KG1 (cell line): ENCODE data around the gene SLC9A8.

Experiments used
- DNase-seq: peaks from one replicate; lab custom pipeline; 2025; lab: John Stamatoyannopoulos, UW

SLC9A8 gene

DNA sequence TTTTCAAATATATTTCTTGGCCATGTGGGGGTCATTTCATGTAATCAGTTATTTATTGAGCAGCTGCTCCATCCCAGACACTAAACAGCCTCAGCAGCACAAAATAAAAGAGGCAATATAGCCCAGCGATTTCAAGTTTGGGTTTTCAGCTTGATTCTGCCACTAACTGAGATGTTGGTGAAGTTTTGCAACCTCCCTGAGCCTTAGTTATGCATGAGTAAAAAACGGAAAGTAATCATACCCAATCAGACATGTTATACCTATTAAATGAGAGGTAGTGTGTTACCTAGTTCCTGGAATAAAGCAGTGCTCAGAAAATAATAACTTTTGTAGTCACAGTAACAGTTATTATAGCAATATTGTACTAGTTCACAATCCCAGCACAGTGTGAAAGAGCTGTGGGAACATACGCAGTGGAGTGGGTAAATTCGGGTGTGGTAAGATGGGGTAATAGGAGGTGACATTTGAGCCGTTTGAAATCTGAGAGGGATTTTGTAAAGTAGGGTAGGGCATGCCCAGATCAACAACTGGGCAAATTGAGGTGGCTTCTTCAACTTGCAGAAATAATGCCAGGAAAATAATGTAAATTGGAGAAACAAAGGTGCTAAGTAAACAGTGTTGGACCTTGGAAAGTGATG is 1.5 kb downstream of the SLC9A8 start:
- DNase-seq = no peak

- DNase-seq = no peak
These were observed 6.2 kb downstream of the SLC9A8 start for GRCh38 chr20:49818816-49819215.

GRCh38 chr20:49819702-49820101 is 7.1 kb downstream of the SLC9A8 start:
- no peak for DNase-seq

- DNase-seq = no peak
These were observed 8.8 kb downstream of the SLC9A8 start for GRCh38 chr20:49821381-49821780.

GRCh38 chr20:49821870-49822331 is 9.3 kb downstream of the SLC9A8 start:
- no peak for DNase-seq

DNA sequence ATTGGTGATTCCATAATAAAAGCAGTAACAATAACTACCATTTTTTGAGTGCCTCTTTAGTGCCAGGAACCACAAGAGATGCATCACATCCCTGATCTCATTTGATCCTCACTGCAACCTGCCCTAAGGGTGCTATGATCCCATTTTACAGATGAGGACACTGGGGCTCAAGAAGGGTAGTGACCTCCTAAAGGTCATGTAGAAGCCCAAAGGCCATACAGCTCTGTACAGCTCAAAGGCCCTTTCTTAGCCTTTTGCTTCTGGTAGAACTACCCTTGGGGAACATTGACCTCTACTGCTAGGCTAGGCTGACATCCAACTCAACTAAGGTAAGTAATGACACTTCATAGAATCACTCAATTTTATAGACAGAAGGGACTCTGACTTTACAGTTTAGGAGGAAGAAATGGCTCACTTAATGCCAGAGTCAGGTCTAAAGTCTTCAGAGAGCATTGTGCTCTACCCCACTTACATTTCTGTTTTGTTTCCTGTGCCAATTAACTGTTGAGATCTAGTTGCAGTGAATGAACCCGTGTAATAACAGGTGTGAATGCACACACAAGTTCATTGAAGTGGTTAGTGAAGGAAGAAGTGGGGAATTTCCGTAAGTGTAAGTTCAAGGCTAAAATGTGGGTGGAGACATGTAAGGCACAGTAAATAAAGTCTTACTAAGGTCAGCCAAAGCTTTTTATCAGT is 10.7 kb downstream of the SLC9A8 start:
- DNase-seq = no peak

DNA sequence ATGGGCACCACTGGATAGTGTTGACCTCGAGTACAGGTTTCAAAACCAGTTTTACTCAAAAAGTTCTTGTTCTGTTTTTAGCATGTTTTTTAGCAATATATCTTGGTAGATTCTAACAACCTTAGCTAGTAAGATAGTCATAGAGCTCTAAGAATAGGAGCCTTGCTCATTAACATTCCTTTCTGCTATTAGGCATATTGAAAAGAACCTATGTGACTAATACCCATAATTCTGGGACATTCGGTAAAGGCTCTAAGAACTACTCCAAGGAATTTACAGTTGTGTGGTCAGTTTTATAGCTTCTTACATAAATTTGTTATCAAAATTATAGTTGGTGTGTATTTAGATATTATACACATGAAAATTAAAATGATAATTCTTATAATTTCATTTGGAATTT is 11.6 kb downstream of the SLC9A8 start:
- no peak for DNase-seq

DNA sequence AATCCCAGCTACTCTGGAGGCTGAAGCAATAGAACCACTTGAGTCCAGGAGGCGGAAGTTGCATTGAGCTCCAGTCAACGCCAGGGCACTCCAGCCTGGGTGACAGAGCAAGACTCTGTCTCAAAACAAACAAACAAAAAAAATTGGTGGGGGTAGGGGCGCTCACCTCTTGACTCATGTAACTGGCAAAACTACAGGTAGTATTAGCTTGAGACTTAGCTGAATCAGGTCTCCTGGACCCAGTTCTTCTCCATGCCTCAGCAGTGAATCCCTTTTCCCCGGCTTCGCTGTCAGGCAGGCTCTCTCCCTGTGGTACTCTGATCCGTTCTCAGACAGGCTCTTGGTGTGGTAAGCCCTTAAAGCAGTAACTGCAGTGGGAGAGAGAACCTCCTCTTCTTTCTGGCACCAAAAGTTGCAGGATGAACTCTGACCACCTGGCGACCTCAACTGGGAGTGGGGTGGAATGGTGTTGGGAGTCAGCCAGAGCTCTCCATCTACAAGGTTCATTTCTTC is 12.9 kb downstream of the SLC9A8 start:
- DNase-seq = no peak

DNA sequence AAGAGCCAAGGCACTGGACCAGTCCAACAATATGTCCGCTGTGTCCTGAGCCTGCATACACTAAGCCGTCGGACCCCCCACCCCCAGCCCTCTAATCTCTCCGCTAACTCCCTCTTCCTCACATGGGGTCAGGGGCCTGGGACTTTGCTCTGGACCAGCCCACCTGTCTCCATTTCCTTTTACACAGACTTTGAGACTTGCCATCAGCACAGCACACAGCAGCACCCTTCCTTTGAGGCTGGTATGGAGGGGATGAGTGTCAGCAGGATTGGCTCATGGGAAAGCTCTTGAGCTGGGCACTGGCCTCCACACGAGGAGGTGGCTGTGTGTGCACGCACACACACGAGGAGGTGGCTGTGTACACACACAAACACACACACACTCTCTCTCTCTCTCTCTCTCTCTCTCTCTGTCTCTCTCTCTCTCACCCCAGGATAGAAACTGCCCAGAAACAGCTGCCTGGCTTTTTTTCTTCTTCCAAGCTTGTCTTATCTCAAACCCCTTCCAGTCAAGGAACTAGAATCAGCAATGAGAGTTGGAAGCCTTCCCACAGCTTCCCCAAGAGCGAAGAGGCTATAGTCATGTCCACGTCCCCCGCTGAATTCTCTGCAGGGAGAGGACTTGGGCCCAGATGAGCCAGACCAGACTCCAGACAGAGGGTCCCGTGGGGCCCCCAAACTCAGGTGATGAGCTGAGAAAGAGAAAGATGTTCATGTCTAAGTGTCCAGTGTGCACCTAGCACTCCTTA is 18.6 kb downstream of the SLC9A8 start:
- DNase-seq = no peak

- DNase-seq = no peak
These were observed 19.4 kb downstream of the SLC9A8 start for GRCh38 chr20:49831770-49832631.

- no peak for DNase-seq
These were observed 20.2 kb downstream of the SLC9A8 start for GRCh38 chr20:49832632-49833327.

GRCh38 chr20:49833483-49833882 is 20.9 kb downstream of the SLC9A8 start:
- DNase-seq = no peak

GRCh38 chr20:49835031-49835430 is 22.4 kb downstream of the SLC9A8 start:
- DNase-seq = no peak

DNA sequence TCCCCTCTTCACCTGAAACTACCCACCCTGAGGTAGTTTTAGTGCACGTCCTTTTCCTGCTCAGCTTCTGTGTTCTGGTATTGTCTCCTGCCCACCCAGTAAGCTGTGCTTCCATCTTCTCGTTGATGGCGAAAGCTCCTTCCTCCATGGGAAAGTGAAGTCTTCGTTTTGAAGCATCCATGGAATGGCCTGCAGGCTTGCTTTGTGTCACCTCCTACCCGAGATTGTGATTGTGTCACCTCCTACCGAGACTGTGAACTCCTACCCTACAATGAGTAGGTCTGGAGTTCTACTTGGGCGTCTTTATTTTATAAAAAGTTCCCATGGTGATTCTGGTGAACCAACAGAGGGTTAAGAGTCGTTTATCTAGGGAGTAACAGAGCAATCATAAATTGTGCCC is 25.9 kb downstream of the SLC9A8 start:
- no peak for DNase-seq

DNA sequence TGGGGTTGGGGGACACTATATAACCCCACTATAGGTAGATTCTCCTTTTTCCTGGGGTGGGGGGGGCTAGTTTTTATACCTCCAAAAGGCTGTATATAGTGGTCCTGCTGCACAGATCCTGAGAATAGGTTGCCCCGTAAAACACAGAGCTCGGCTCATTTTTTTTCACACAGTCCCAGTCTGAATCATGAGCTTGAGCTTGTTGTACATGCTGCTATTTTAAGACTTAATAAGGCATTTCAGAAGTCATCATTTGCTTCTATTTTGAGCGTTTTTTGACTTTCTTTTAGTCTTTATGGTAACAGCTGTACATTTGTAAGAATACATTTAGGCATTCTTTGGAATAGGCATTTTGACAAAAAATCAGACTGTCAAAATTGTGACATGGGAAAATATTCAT is 30.5 kb downstream of the SLC9A8 start:
- DNase-seq = no peak

GRCh38 chr20:49843770-49844380 is 31.2 kb downstream of the SLC9A8 start:
- DNase-seq = no peak

DNA sequence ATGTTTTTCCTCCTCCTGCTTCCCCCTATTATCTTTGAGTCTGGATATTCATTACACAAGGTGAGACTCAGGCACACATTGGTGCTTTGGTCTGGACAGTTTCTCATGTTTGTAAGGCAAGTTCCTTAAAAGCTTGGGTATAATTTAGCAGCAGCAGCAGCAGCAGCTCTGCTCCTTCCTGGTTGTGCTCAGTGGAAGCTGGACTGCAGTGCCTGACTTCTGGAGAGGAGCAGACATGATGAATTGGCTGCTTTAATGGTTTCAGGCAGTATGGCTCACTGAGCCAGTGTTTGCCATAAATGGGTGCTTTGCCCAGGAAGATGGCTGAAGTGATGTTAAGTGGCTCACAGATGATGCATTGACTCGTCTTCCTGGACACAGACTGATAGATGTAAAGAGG is 32.4 kb downstream of the SLC9A8 start:
- DNase-seq = no peak

- DNase-seq = peak; percentile 23
These were observed 33.7 kb downstream of the SLC9A8 start for GRCh38 chr20:49846206-49846807.

GRCh38 chr20:49850463-49851230 is 38.0 kb downstream of the SLC9A8 start:
- DNase-seq = no peak
